ENCODE data around the gene CLTA. TPM values are rescaled to one million over a fixed set of nuclear protein-coding genes. Genes with fewer than 3 reads are reported as not detected.

CLTA gene
- total and polyA plus RNA-seq, 2 donors from 2014 or later: 205 to 331 TPM

GRCh38 chr9:36258208-36258995 is 67.7 kb downstream of the CLTA start, which contains the start of gene GNE:
Gene GNE, minus strand, starts transcription at chr9:36258448. Its CDS starts 9,093 bp downstream, at chr9:36249355.
- H3K9ac ChIP-seq (ENCODE audit: low read length in 3 of 3): peak within 1 kb of the TSS; percentile 74 to 92 (median 91)
- H3K27ac ChIP-seq (ENCODE audit: low read depth in 2 of 2, low read length in 2 of 2): peak within 1 kb of the TSS; percentile 92 to 94
- H3K27me3 ChIP-seq (ENCODE audit: control insufficient read depth, insufficient read depth, low read length): no peaks in the 10 kb centered on the region
- FAIRE-seq: no peak
- peak within 1 kb of the TSS; percentile 89 to 99 (median 94) for H3K4me3 ChIP-seq (ENCODE audit: low read length in 3 of 3)
- intact Hi-C loops (cut with DNase I): no loop called here
- peaks cover 0 to 5% (median 0%) of the 10 kb centered on the region in 3 donors for H3K4me1 ChIP-seq (ENCODE audit: control insufficient read depth in 2 of 3, insufficient read depth in 2 of 3, low read depth in 1 of 3, low read length in 3 of 3)
- no peaks in the 10 kb centered on the region for H3K36me3 ChIP-seq (ENCODE audit: control insufficient read depth in 2 of 3, insufficient read depth in 3 of 3, low read length in 3 of 3)
- peak; percentile 98 to 100 (median 99) for DNase-seq
- H3K9me3 ChIP-seq (ENCODE audit: control insufficient read depth in 2 of 3, insufficient read depth in 1 of 3, low read length in 3 of 3): no peaks in the 10 kb centered on the region
- TF ChIP-seq CTCF (IDR thresholded peaks at IDR 0.05; ENCODE audit: borderline replicate concordance, extremely low read depth, insufficient read depth): no peak

GRCh38 chr9:36258996-36259533 is 68.3 kb downstream of the CLTA start:
- Histone ChIP-seq H3K27ac (ENCODE audit: low read depth in 2 of 2, low read length in 2 of 2) (peak overlapping the region; percentile 92 to 94), H3K36me3 (ENCODE audit: control insufficient read depth in 2 of 3, insufficient read depth in 3 of 3, low read length in 3 of 3) (no peaks in the 10 kb centered on the region), H3K4me1 (ENCODE audit: control insufficient read depth in 2 of 3, insufficient read depth in 2 of 3, low read depth in 1 of 3, low read length in 3 of 3) (peaks cover 0 to 5% (median 0%) of the 10 kb centered on the region in 3 donors), H3K27me3 (ENCODE audit: control insufficient read depth, insufficient read depth, low read length) (no peaks in the 10 kb centered on the region), H3K9me3 (ENCODE audit: control insufficient read depth in 2 of 3, insufficient read depth in 1 of 3, low read length in 3 of 3) (no peaks in the 10 kb centered on the region), H3K4me3 (ENCODE audit: low read length in 3 of 3) (peak overlapping the region; percentile 89 to 99 (median 94)), H3K9ac (ENCODE audit: low read length in 3 of 3) (peak overlapping the region in 2 of 3 donors; percentile 91 to 92)
- no peak for DNase-seq
- intact Hi-C loops (cut with DNase I): no loop called here
- no peak for TF ChIP-seq CTCF (IDR thresholded peaks at IDR 0.05; ENCODE audit: borderline replicate concordance, extremely low read depth, insufficient read depth)
- no peak for FAIRE-seq

Other genes with a start within 250 kb of the CLTA start
- not detected for gene OR2S2, start 232.8 kb upstream of the CLTA start, total RNA-seq
- gene OR2S2, start 232.8 kb upstream of the CLTA start, polyA plus RNA-seq (ENCODE audit: insufficient read depth, low read depth, low replicate concordance): not detected
- 10.4 TPM for gene RECK, start 154.0 kb upstream of the CLTA start, total RNA-seq
- gene RECK, start 154.0 kb upstream of the CLTA start, polyA plus RNA-seq (ENCODE audit: insufficient read depth, low read depth, low replicate concordance): 4.5 TPM
- gene GLIPR2, start 54.2 kb upstream of the CLTA start, total RNA-seq: 19.6 TPM
- 8.3 TPM for gene GLIPR2, start 54.2 kb upstream of the CLTA start, polyA plus RNA-seq (ENCODE audit: insufficient read depth, low read depth, low replicate concordance)
- gene CCIN, start 21.5 kb upstream of the CLTA start, total RNA-seq: 0.13 TPM
- not detected for gene CCIN, start 21.5 kb upstream of the CLTA start, polyA plus RNA-seq (ENCODE audit: insufficient read depth, low read depth, low replicate concordance)
- 48.1 TPM for gene GNE, start 67.5 kb downstream of the CLTA start, total RNA-seq
- gene GNE, start 67.5 kb downstream of the CLTA start, polyA plus RNA-seq (ENCODE audit: insufficient read depth, low read depth, low replicate concordance): 10.3 TPM
- 48.3 TPM for gene RNF38, start 209.3 kb downstream of the CLTA start, total RNA-seq
- gene RNF38, start 209.3 kb downstream of the CLTA start, polyA plus RNA-seq (ENCODE audit: insufficient read depth, low read depth, low replicate concordance): 10.7 TPM

Measured in kidney (tissue), 14 donors.